GM18502 (cell line): ENCODE measurements around the gene CSF1R.
"Not testable (repeated sequence)": the region's sequence is repeated elsewhere in the genome, so short reads cannot be mapped to it uniquely, and the experiment has no call there.

ENCODE experiments used
- ATAC-seq: cut with Tn5 transposase; IDR thresholded peaks from one replicate; pipeline ENCODE4 v1.9.1; 2021; ENCODE audit warnings: mild to moderate bottlenecking; ENCODE audit not compliant: unreplicated experiment, poor library complexity

CSF1R gene

DNA sequence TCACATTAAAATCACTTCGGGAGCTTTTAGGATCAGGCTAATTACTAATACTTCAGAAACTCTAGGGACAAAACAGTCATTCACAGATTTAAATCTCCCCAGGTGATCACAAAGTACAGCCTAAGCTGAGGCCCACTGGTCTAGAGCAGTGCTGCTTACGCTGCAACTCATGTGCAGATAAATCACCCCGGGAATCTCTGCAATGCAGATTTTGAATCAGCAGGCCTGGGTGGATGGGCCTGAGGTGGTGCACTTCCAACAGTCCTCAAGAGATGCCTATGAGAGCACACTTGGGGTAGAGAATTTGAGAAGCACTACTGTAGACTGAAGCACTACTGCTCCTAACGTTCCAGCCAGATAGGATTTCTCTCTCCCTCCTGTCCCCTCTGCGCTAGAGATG lies 28.4 kb downstream of the CSF1R start:
- ATAC-seq = no peak

DNA sequence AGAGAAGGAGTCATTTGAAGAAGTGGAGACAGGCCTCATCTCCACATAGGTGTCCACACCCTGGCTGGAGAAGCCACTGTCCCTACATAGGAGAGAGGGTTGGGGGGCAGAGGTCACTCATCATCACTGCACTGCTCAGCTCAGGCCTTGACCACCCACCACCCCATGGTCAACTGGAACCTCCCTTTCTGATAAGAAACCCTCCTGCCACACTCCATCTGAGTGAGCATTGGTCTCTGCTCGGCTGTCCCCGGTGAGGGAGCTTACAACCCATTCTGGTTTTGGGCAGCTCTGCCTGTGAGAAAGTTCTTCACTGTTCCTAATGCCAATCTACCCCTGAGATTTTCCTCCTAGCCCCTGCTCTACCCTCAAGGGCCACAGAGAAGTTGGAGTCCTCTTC lies 28.8 kb downstream of the CSF1R start:
- ATAC-seq = no peak

DNA sequence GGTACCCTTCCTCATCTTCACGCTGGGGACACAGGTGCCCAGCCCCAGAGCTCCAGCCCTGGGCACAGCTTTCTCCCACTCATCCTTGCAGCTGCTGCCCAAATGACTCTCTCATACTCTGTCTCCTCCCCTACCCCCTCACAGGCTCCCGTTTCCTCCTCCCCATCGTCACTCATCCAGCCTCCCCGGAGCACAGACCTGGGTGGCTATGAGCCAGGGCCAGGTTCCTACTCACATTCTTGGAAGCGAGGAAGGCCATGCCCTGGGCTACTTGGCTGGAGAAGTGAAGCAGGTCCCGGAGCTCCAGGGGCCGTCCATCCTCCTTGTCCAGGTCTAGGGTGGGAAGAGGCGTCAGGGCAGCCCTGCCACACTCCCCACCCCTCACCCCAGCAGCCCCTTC lies 29.3 kb downstream of the CSF1R start:
- ATAC-seq = no peak

DNA sequence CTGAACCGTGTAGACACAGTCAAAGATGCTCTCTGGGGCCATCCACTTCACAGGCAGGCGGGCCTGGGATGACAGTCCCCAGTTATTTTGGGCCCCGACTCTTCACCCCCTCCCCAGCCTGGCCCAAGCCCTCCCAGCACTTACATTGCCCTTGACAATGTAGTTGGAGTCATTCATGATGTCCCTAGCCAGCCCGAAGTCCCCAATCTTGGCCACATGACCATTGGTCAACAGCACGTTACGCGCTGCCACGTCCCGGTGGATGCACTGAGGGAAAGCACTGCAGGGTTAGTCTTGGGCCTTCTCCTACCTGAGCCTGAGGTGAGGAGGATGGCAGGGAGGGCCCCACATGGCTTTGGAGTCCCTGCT lies 30.3 kb downstream of the CSF1R start:
- ATAC-seq = no peak

DNA sequence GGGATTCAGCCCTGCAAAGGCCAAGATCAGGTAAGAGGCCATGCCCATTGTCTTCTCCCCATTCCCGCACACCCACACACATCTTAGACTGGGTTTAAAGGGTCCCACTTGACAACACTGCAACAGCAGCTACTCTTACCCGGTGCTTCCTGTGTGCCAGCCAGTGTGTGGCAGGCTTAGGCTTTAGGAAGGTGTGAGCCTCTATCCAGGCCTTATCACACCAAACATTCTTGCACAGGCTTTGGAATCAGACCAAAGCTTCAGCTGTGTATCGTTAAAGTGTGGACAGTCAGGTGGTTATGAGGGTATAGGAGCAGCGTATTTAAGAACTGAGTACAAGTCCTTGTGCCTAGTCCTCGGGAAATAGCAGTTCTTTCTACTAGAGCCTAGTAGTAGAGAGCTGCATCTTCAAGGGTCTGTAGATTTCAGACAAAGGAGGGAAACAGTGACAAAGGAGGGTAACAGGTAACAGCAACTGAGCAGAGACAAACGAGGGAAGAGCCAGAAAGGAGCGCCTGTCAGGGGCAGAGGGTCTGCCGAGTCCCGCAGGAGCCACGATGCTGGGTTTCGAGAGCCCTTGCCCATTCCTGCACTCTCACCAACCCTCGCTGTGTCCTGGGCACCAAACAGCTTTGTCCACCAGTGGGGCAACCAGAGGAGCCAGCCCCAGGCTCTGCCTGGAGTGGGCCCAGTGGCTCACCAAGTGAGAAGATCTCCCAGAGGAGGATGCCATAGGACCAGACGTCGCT lies 30.9 kb downstream of the CSF1R start:
- ATAC-seq = no peak

DNA sequence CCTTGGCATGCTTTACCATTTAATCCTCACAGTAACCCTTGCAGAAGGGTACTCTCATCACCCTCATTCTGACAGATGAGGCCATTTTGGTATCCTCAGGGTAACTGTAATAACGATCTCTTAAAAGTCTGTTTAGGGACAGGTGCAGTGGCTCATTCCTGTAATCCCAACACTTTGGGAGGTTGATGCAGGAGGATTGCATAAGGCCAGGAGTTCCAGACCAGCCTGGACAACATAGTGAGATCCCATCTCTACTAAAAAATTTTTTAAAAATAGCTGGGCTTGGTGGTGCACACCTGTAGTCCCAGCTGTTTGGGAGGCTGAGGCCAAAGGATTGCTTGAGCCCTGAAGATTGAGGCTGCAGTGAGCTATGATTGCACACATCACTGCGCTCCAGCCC lies 31.8 kb downstream of the CSF1R start:
- ATAC-seq = no peak

DNA sequence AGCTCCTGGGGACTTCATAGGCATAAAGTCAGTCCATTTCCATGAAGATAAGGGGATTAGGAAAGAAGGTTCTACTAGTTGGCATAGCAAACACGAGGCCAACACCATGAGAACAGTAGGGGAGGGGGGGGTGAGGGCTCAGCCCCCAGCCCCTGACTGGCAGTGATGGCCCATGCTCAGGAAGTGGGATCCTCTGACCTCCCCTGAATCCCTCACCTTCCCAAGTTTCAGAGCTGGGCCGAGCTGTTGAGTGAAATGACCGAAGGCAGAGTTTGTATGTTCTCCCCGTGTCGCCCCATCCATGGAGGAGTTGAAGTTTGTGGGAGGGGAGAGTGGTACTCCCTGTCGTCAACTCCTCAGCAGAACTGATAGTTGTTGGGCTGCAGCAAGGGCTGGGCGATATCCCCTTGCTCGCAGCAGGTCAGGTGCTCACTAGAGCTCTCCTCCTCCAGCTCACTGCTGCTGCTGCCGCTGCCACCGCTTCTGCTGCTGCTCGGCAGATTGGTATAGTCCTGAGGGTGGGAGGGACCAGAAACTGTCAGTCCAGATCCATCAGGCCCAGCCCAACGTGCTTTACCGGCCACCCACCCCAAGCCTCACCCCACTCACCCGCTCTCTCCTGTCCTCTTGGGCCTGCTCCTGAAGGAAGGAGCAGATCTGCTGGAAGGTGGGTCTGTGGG lies 32.5 kb downstream of the CSF1R start:
- no peak for ATAC-seq

DNA sequence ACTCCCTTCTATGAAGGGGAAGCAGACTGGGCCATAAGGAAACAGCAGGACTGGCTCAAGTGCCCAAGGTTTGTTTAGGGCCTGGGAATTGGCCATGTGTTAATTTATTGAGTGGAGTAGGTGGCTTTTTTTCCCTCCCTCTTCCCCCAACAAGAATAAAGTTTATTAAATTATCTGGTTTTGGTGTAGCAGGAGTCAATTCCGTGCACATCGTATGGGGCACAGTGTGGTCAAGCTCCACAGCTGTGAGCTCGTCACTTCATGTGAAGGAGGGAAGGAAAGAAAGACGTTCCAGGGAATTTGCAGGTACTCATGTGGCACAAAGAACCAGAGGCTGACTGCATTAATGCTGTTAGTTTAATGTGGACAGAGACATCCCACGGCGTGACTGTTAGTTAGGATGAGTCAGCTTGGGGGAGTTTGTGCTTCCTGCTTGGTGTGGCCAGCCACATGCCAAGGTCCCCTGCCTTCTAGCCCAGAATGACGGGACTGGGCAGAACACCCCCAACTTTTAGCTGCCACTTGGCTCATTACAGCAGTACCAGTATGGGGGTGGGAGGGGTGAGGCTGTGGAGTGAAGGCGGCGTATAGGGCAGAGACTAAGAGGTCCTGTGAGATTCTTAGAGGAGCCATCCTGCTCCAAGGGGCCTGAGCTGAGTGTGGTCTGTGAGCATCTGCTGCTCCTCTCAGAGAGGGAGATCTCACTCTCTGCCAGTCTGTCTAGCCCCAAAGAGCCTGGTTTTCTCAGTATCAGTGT lies 33.2 kb downstream of the CSF1R start:
- no peak for ATAC-seq

DNA sequence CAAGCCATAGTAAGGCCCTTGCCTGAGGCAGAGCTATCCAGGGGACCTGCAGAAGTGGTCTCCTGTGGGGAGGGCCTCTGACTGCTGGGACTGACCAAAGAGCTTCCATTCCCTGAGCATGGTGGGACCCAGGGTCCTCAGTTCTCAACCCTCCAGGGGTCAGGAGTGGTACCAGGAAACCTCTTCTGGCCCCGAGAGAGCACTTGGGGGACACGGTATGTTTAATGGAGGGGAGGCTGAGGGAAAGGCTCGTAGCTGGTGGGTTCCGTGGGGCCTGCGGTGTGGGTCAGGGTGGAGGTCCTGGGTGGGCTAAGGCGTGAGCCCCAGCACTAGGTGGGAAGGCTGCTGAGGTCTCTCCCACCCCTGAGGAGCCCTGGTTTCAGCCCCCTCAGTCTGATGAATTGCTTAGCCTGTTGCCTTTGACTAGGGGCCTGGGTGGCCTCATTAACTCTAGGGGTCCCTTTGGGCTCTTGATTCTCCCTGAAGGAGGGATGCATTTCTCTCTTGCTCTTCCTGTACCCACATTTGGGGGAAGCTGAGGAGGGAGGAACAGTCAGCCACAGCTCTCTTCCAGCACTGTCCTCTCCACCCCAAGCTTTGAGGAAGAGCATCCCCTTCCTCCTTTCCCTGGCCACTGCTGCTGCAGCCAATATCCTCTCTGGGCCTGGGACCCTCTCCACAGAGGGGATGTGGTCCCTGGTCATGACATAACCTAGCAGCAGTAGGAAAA lies 34.0 kb downstream of the CSF1R start:
- ATAC-seq = no peak

DNA sequence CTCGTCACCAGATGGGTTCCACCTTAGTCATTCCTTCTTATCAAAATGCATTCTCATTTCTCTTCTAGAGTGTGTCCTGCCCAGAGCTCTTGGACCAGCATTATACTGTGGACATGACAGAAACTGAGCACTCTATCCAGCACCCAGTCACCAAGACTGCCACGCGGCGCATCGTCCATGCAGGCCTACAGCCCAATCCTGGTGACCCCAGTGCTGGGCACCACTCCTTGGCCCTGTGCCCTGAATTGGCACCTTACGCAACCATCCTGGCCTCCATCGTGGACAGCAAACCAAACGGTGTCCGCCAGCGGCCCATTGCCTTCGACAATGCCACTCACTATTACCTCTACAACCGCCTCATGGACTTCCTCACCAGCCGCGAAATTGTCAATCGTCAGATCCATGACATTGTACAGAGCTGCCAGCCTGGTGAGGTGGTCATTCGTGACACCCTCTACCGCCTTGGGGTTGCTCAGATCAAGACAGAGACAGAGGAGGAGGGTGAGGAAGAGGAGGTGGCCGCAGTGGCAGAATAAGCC lies 34.6 kb downstream of the CSF1R start:
- ATAC-seq = no peak

DNA sequence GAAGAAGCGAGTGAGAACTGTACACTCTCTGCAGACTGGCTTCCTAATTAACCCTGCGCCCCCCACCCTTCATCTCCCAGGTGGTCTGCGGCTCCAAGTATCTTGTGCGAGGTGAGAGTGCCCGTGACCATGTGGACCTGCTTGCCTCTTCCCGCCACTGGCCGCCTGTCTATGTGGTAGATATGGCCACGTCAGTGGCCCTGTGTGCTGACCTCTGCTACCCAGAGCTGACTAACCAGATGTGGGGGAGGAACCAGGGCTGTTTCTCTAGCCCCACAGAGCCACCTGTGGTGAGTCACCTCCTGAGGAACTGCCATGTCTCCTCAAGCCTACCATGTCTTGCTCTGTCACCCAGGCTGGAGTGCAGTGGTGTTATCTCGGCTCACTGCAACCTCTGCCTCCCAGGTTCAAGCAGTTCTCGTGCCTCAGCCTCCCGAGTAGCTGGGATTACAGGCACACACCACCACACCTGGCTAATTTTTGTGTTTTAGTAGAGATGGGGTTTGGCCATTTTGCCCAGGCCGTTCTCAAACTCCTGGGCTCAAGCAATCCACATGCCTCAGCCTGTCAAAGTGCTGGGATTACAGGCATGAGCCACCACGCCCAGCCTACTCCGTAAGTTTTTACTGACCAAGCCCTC lies 36.1 kb downstream of the CSF1R start:
- ATAC-seq = not testable (repeated sequence)

DNA sequence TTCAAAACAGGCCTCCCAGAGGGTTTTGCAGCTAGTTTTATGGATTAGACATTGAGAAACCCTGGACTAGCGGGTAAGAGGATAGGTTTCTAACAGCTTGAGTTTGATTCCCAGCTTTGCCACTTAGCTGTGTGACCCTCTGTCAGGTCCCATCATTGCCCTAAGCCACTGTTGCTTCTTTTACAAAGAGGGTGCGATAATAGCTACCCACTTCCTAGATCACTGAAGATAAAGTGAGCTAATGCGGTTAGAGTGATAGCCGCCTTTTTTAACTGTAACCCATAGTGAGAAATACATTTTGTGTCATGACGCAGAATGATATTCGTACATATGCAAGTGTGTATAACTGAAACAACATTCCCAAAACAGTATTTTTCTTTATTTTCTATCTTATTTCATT lies 40.3 kb downstream of the CSF1R start:
- no peak for ATAC-seq

DNA sequence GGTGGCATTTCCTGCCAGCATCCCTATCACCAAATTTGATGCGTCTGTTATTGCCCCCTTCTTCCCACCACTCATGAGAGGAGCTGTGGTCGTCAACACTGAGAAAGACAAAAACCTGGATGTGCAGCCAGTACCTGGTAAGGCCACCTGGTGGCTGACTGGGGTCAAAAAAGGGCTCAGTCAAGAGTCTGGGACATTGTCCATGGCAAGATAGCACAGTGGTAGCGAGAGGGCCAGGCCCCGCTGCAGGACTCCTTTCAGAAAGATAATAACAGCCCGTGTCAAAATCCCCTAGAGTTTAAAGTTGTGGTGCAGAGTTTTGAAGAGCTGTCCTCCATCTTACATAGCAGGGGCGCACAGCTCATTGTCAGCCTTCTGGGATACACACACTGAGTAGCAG lies 40.8 kb downstream of the CSF1R start:
- no peak for ATAC-seq

DNA sequence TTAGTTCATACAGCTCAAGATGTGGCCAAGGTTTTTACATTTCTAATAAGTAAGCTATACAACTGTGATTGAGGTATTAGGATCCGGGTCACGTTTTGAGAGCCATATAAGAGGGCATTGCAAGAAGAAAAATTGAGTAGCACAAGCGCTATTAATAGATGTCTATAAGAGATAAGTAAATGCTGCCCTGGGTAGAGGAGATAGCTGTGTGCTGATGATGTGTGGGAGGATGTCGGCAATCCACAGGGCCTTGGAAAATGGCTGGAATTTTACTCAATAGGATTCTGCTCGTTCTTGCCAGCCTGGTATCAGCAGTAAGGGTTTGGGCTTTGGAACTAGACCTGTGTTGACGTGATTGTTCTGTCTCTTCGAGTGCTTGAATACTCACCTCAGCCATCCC lies 41.6 kb downstream of the CSF1R start:
- ATAC-seq = no peak

DNA sequence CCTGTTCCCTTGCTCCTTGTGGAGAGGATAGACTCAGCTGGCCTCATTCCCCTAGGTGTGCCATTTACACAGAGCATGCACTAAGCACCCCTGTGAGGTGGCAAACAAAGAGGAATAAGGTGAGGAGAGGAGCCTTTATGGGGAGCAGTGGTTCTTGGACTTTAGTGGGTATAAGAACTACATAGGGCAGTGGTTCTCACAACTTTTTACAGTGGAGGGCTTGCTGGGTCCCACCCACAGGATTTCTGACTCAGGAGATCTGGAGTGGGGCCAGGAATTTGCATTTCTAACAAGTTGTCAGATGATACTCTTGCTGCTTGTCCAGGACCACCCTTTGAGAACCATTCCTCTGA lies 42.0 kb downstream of the CSF1R start:
- ATAC-seq = no peak

DNA sequence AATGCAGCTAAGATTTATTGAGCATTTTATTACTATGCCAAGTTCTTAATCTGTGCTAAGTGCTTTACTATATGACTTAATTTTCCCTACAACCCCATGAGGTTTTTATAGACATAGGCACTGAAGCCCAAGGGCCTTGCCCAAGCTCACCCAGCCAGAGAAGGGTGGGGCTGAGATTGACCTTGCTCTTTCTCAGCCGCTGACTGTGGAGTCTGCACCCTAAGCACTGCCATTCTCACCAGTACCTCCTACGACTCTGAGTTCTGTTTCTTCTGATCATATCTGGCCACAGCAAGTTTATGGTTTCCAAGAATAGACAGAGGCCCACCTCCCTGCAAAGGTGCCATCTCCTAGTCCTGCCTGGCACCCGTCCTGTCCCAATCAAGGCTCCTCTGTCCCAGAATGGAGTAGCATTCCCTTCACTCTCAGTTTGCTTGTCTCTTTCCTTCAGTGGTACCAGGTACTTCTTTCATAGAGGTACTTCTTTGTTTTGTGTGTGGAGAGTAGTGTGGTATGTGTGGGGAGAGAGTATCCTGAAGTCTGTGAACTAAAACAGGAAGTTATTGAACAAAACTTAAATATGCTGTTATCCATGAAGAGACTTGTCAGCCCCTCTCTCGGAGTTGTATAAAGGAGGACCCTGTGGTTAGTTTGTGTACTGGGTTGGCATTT lies 42.6 kb downstream of the CSF1R start:
- ATAC-seq = no peak

DNA sequence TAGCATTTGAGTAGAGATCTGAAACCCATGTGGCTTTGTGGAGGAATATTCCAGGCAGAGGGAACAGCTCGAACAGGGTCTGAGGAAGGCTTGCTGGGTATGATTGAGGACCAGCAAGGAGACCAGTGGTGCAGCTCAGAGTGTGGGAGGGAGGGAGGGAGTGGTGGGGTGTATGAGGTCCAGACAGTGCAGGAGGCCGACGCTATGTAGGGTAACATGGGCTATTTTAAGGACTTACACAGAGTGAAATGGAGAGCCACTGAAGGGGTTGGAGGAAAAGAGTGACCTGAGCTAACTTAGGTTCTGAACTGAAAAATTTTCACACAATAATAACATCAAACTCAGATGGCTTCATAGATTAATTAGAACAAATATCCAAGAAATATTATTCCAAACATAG lies 43.9 kb downstream of the CSF1R start:
- no peak for ATAC-seq

DNA sequence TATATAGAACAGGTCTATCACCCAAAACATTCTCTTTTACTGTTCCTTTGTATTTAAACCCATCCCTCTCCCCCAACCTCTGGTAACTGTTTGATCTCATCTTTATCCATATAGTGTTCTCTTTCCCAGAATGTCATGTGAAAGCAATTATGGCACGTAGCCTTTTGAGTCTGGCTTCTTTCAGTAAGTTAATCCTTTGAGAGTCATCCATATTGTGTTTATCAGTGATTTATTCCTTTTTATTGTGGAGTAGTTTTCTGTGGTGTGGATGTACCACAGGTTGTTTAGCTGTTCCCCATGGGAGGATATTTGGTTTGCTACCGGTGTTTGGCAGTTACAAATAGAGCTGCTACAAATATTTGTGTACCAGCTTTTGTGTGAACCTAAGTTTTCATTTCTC lies 47.8 kb downstream of the CSF1R start:
- ATAC-seq = no peak

DNA sequence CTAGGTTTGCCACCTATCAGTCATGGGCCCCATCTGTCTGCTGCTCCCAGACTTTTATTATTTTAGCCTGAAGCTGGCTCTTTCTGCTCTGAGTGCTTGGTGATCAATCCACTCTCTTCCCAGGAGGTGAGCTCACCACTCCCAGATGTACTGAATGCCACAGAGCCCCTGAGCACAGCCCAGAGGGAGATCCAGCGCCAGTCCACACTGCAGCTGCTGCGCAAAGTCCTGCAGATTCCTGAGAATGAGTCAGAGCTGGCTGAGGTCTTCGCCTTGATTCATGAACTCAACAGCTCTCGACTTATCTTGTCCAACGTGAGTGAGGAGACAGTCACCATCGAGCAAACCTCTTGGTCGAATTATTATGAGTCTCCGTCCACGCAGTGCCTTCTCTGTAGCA lies 49.8 kb downstream of the CSF1R start:
- ATAC-seq = no peak
